NCI-H187 (cell line): ENCODE results near the gene NCAPD2.

Experiments
- DNase-seq, 2 experiments: peaks; one replicate each; lab custom pipeline; 2025; lab: John Stamatoyannopoulos, UW

Gene NCAPD2

GRCh38 chr12:6574576-6575295, 80.8 kb downstream of the NCAPD2 start:
- DNase-seq, result no peak

GRCh38 chr12:6575648-6576047, 81.7 kb downstream of the NCAPD2 start:
- no peak for DNase-seq
